Measurements from ENCODE around the gene TRAM2.
"Not testable (repeated sequence)": the region's sequence is repeated elsewhere in the genome, so short reads cannot be mapped to it uniquely, and the experiment has no call there.

Gene TRAM2

GRCh38 chr6:52474173-52474572 is 102.7 kb downstream of the TRAM2 start:
- no peak for DNase-seq

GRCh38 chr6:52461194-52461593 is 115.7 kb downstream of the TRAM2 start:
- not testable (repeated sequence) for DNase-seq

GRCh38 chr6:52457096-52457495 is 119.8 kb downstream of the TRAM2 start:
- DNase-seq: no peak

GRCh38 chr6:52454556-52454955 is 122.3 kb downstream of the TRAM2 start:
- DNase-seq: no peak

Data from NCI-H526 (cell line).